ENCODE measurements around the gene CHI3L2. TPM values are rescaled to one million over a fixed set of nuclear protein-coding genes. Genes with fewer than 3 reads are reported as not detected.

Gene CHI3L2
- total RNA-seq, 1 donor from 2014 or later, result 1.3 TPM

DNA sequence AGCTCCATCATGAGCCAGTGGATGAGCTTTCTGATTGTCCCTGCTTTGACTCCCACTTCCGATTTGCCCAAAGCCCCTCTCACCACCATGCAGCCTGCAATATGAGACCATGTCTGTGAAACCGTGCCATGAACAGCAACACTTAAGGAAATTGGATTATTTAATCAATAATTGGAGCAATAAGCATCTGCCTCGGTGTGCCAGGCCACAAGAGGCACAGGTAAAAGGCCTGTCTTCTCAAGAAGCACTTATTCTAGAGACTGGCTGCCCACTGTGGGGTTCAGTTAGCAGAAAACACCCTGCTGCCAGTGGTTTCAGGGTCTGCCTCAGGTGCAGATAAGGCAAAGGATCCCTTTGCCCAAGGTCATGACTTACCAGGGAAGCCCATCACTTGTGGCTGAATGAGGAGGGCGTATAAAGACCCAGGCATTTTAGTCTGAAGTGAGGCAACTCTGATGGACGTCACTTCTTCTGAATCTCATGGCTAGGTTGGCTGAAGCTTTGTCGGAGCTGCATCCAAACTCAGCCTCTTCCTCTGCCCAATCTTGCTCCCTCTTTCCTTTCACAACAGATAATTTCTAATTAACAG lies 7.1 kb upstream of the CHI3L2 start:
- Mint-ChIP-seq H3K27ac (ENCODE audit: unreplicated experiment) (peak overlapping the region; percentile 57), H3K36me3 (ENCODE audit: low read depth, unreplicated experiment) (peaks cover under 1% of the 10 kb centered on the region), H3K4me3 (ENCODE audit: unreplicated experiment) (no peak overlapping the region), H3K9me3 (ENCODE audit: unreplicated experiment) (no peaks in the 10 kb centered on the region), H3K27me3 (ENCODE audit: unreplicated experiment) (peaks cover 6% of the 10 kb centered on the region), H3K4me1 (ENCODE audit: unreplicated experiment) (peaks cover 61% of the 10 kb centered on the region)
- DNase-seq (ENCODE audit: low spot score), result no peak
- TF ChIP-seq, protein P1, sequence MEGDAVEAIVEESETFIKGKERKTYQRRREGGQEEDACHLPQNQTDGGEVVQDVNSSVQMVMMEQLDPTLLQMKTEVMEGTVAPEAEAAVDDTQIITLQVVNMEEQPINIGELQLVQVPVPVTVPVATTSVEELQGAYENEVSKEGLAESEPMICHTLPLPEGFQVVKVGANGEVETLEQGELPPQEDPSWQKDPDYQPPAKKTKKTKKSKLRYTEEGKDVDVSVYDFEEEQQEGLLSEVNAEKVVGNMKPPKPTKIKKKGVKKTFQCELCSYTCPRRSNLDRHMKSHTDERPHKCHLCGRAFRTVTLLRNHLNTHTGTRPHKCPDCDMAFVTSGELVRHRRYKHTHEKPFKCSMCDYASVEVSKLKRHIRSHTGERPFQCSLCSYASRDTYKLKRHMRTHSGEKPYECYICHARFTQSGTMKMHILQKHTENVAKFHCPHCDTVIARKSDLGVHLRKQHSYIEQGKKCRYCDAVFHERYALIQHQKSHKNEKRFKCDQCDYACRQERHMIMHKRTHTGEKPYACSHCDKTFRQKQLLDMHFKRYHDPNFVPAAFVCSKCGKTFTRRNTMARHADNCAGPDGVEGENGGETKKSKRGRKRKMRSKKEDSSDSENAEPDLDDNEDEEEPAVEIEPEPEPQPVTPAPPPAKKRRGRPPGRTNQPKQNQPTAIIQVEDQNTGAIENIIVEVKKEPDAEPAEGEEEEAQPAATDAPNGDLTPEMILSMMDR (IDR thresholded peaks at IDR 0.05; ENCODE audit: unreplicated experiment), result no peak

DNA sequence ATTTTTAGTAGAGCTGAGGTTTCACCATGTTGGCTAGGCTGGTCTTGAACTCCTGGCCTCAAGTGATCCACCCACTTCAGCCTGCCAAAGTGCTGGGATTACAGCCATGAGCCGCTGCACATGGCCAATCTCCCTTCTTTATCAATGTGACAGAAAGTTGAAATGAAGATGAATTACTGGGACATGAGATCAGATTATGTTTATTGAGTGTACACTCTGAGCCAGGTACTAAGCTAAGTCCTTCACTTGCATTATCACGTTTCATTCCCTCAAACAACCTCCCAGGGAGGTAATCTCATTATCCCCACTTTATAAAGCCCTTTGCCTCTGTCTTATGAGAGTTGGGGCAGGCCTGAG lies 6.3 kb upstream of the CHI3L2 start:
- H3K4me1 Mint-ChIP-seq (ENCODE audit: unreplicated experiment), result peaks cover 56% of the 10 kb centered on the region
- H3K27ac Mint-ChIP-seq (ENCODE audit: unreplicated experiment), result peak overlapping the region; percentile 84
- TF ChIP-seq, protein P1 (IDR thresholded peaks at IDR 0.05; ENCODE audit: unreplicated experiment), result no peak
- peak overlapping the region; percentile 12 for H3K4me3 Mint-ChIP-seq (ENCODE audit: unreplicated experiment)
- H3K9me3 Mint-ChIP-seq (ENCODE audit: unreplicated experiment), result no peaks in the 10 kb centered on the region
- H3K36me3 Mint-ChIP-seq (ENCODE audit: low read depth, unreplicated experiment), result no peaks in the 10 kb centered on the region
- DNase-seq (ENCODE audit: low spot score), result no peak
- H3K27me3 Mint-ChIP-seq (ENCODE audit: unreplicated experiment), result peaks cover 6% of the 10 kb centered on the region

DNA sequence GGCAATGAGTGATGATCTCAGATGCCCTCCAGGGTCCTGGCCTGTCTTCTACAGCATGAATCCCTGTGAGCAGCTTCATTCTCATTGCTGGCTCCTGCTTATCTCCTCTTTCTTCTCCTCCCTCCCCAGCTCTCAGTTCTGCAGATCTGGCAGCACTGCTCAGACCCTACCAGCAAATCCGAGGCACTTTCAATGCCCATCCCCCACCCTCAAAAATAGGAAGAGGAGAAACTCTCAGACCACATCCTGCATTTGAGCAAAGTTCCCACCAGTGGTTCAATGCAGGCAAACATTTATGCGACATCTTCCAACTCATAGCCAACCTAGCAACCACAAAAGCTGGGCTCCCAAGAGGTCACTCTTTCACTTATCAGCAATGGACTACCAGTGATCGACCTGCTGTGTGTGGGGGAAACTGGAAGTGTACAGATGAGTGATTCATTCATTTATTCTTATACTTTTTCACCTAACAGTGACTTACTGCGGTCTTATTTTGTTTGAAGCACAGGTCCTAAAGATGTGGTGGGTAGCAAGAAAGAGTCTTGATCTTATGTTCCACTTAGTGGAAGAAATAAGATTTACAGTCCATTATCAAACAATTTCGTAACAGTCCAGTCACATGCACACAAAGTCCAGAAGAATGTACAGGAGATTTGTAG lies 5.8 kb upstream of the CHI3L2 start:
- no peaks in the 10 kb centered on the region for H3K36me3 Mint-ChIP-seq (ENCODE audit: low read depth, unreplicated experiment)
- no peaks in the 10 kb centered on the region for H3K9me3 Mint-ChIP-seq (ENCODE audit: unreplicated experiment)
- no peak for DNase-seq (ENCODE audit: low spot score)
- peak overlapping the region; percentile 84 for H3K27ac Mint-ChIP-seq (ENCODE audit: unreplicated experiment)
- peak overlapping the region; percentile 12 for H3K4me3 Mint-ChIP-seq (ENCODE audit: unreplicated experiment)
- TF ChIP-seq, protein P1 (IDR thresholded peaks at IDR 0.05; ENCODE audit: unreplicated experiment), result no peak
- peaks cover 51% of the 10 kb centered on the region for H3K4me1 Mint-ChIP-seq (ENCODE audit: unreplicated experiment)
- H3K27me3 Mint-ChIP-seq (ENCODE audit: unreplicated experiment), result peaks cover 3% of the 10 kb centered on the region

DNA sequence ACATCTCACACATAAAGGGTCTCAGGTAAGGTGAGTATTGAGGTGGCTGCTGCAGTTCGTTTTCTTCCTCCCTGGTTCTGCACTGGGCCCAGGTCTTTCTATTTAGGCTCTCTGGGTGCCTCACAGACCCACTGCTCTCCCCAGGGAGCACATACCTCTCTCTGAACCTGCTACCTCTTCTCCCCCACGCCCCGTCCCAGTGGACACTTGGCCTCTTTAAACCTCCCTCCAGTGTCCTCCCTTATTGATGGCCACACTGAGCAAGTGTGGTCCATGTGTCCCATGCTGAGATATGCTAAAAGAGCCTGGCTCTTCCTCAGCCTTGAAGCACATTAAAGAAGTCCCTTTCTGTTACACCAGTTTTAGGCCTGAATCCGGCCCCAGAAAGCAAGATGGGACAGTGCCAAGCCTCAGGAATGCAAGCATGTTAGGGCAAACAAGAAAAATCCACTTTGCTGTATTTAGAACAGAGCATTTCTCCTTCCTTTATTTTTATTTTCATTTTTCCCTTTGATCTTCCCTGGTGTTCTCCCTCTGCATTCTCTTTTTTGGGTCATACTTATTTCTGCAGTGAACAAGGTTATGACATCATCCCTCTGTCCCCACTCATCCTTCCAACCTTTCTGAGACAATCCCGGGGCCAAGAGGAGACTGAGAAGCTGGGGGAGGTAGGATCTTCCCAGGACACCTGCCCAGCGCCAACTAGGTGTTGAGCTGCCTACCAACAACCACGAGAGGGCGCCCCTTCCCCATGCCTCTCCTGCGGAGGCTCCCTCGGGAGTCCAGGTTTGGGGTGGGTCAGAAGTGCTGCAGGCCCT lies 5.0 kb upstream of the CHI3L2 start:
- Mint-ChIP-seq H3K36me3 (ENCODE audit: low read depth, unreplicated experiment) (no peaks in the 10 kb centered on the region), H3K9me3 (ENCODE audit: unreplicated experiment) (no peaks in the 10 kb centered on the region), H3K4me3 (ENCODE audit: unreplicated experiment) (no peak overlapping the region), H3K27me3 (ENCODE audit: unreplicated experiment) (peaks cover 4% of the 10 kb centered on the region), H3K27ac (ENCODE audit: unreplicated experiment) (peak overlapping the region; percentile 84), H3K4me1 (ENCODE audit: unreplicated experiment) (peaks cover 47% of the 10 kb centered on the region)
- peak; percentile 85 for DNase-seq (ENCODE audit: low spot score)
- TF ChIP-seq, protein P1 (IDR thresholded peaks at IDR 0.05; ENCODE audit: unreplicated experiment), result peak; percentile 87

Data from endothelial cell (in vitro differentiated cells).